BLaER1 treated with 17β-estradiol and CSF1 and Interleukin-3, amounts not matched to agents 10 nM and 100 nM (cell line): ENCODE measurements around the gene SMOC2.
A peak's percentile ranks its signal among the peaks of the same experiment; 100 is the strongest.

ENCODE experiments used
- H3K27ac ChIP-seq, 11 experiments: shearing (Covaris generic); formaldehyde crosslinking; 2 replicates each; pipeline ENCODE4 v1.8.1; 2022
- H3K27me3 ChIP-seq, 11 experiments: shearing (Covaris generic); formaldehyde crosslinking; 2 replicates each; pipeline ENCODE4 v1.8.1; 2022
- H3K36me3 ChIP-seq, 11 experiments: shearing (Covaris generic); formaldehyde crosslinking; 2 replicates each; pipeline ENCODE4 v1.8.1; 2022
- H3K4me1 ChIP-seq, 10 experiments: shearing (Covaris generic); formaldehyde crosslinking; 2 replicates each; pipeline ENCODE4 v1.8.1; 2022
- H3K4me2 ChIP-seq, 11 experiments: shearing (Covaris generic); formaldehyde crosslinking; 2 replicates each; pipeline ENCODE4 v1.8.1; 2022
- H3K4me3 ChIP-seq, 10 experiments: shearing (Covaris generic); formaldehyde crosslinking; 2 replicates each; pipeline ENCODE4 v1.8.1; 2022
- H3K9ac ChIP-seq, 11 experiments: shearing (Covaris generic); formaldehyde crosslinking; 2 replicates each; pipeline ENCODE4 v1.8.1; 2022
- H3K9me3 ChIP-seq, 11 experiments: shearing (Covaris generic); formaldehyde crosslinking; replicated peaks in 1 of 11; 2 replicates each; pipeline ENCODE4 v1.8.1; 2022
- H4K20me1 ChIP-seq, 11 experiments: shearing (Covaris generic); formaldehyde crosslinking; 2 replicates each; pipeline ENCODE4 v1.8.1; 2022
- Cebpa-rat ChIP-seq, 11 experiments: shearing (Covaris generic); IDR thresholded peaks; 2 replicates each; pipeline ENCODE4 v1.8.1; 2022

SMOC2 gene

GRCh38 chr6:168420706-168421105 lies 20.3 kb upstream of the SMOC2 start:
- Histone ChIP-seq H4K20me1 (no peaks in the 10 kb centered on the region; a peak in 1 of 22 replicates), H3K27ac (no peak overlapping the region), H3K4me3 (no peak overlapping the region), H3K27me3 (no peaks in the 10 kb centered on the region), H3K9ac (no peak overlapping the region), H3K9me3 (no peaks in the 10 kb centered on the region), H3K4me1 (no peaks in the 10 kb centered on the region), H3K4me2 (no peak overlapping the region), H3K36me3 (no peaks in the 10 kb centered on the region)
- TF ChIP-seq Cebpa-rat (IDR thresholded peaks at IDR 0.05): no peak

GRCh38 chr6:168427184-168427583 lies 13.8 kb upstream of the SMOC2 start:
- no peak for TF ChIP-seq Cebpa-rat (IDR thresholded peaks at IDR 0.05)
- H4K20me1 ChIP-seq: no peaks in the 10 kb centered on the region
- H3K9me3 ChIP-seq: no peaks in the 10 kb centered on the region
- no peak overlapping the region for H3K4me2 ChIP-seq
- peaks cover 0 to 7% (median 0%) of the 10 kb centered on the region in 10 experiments; a peak in 4 of 20 replicates for H3K4me1 ChIP-seq
- H3K27ac ChIP-seq: no peak overlapping the region
- H3K9ac ChIP-seq: no peak overlapping the region
- H3K4me3 ChIP-seq: no peak overlapping the region
- H3K36me3 ChIP-seq: no peaks in the 10 kb centered on the region
- no peaks in the 10 kb centered on the region for H3K27me3 ChIP-seq

DNA sequence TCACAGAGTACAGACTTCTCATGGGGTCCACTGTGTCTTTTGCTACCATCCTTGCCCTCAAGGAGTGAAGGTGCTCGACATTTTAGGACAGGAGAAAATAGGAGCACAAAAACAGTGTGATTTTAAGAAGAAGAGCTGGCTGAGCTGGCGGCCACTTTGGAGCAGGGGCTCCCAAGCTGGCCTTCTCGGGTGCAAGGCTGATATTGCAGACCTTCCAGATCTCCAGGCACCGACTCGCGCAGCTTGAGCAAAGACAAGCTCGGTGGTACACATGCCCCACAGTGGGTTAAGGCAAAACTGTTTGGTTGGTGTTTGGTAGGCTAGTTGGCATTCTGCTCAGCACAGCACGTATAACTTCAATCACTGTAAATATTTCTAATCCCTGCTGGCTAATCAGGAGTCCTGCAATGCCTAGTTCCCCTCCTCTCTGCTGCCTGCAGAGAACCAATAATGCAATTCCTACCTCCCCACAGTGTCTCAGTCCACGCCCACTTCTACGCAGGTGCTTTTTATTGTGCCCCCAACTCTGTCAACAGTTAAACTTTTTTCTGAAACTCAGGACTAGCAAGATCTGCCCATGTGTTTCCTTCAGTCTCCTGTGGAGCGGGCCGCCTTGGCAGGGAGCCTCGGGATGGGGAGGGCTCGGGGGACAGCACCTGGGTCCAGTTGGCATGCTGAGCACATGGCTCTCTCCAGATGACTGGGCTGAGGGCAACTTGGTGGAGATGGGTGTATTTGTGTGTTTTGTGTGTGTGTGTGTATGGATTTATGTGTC lies 12.7 kb upstream of the SMOC2 start:
- peaks cover 0 to 7% (median 0%) of the 10 kb centered on the region in 10 experiments; a peak in 4 of 20 replicates for H3K4me1 ChIP-seq
- no peak overlapping the region for H3K27ac ChIP-seq
- peak overlapping the region in 3 of 11 experiments; percentile 7 to 17 (median 15); a peak in 1 of 22 replicates for H3K4me2 ChIP-seq
- H3K36me3 ChIP-seq: no peaks in the 10 kb centered on the region
- H3K27me3 ChIP-seq: no peaks in the 10 kb centered on the region
- H3K4me3 ChIP-seq: no peak overlapping the region
- H4K20me1 ChIP-seq: no peaks in the 10 kb centered on the region
- H3K9me3 ChIP-seq: no peaks in the 10 kb centered on the region
- H3K9ac ChIP-seq: no peak overlapping the region
- no peak for TF ChIP-seq Cebpa-rat (IDR thresholded peaks at IDR 0.05)

- TF ChIP-seq Cebpa-rat (IDR thresholded peaks at IDR 0.05): no peak
- H3K27ac ChIP-seq: no peak overlapping the region
- no peaks in the 10 kb centered on the region; a peak in 1 of 22 replicates for H4K20me1 ChIP-seq
- no peak overlapping the region for H3K9ac ChIP-seq
- peaks cover 0 to 7% (median 0%) of the 10 kb centered on the region in 10 experiments; a peak in 4 of 20 replicates for H3K4me1 ChIP-seq
- no peaks in the 10 kb centered on the region for H3K27me3 ChIP-seq
- no peak overlapping the region for H3K4me3 ChIP-seq
- 0 out of 22 replicates have a peak overlapping the region, but pooled peaks of 3 of the 11 experiments have one; percentile 7 to 17 (median 15) for H3K4me2 ChIP-seq
- no peaks in the 10 kb centered on the region for H3K9me3 ChIP-seq
- H3K36me3 ChIP-seq: no peaks in the 10 kb centered on the region
These were observed 12.1 kb upstream of the SMOC2 start for GRCh38 chr6:168428863-168429262.

DNA sequence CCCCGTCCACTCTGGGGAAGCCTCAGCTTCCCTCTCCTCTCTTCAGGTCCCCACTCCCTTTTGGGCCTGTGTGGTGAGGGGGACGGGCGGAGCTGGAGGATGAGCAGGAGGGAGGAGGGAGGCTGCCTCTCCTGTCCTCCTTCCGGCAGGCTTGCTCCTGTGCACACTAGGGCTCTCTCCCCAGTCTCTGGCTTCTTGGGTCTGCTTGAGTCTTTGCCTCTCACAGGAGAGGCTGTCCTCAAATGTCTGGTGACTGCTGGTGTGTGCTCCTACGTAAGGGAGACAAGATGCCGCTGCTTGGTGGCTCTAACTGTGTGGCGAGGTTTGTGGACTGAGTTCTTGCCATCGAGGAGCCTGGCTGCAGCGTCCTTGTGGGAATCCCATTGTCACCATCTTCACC lies 8.8 kb upstream of the SMOC2 start:
- H3K4me3 ChIP-seq: no peak overlapping the region
- no peaks in the 10 kb centered on the region for H3K36me3 ChIP-seq
- H3K27me3 ChIP-seq: no peaks in the 10 kb centered on the region
- H3K9ac ChIP-seq: no peak overlapping the region
- H3K9me3 ChIP-seq: 0 out of 22 replicates have a peak, but pooled peaks cover 0 to 5% (median 0%) of the 10 kb centered on the region in 11 experiments
- no peak overlapping the region for H3K4me2 ChIP-seq
- H4K20me1 ChIP-seq: no peaks in the 10 kb centered on the region; a peak in 1 of 22 replicates
- no peak overlapping the region for H3K27ac ChIP-seq
- no peak for TF ChIP-seq Cebpa-rat (IDR thresholded peaks at IDR 0.05)
- peaks cover 0 to 7% (median 0%) of the 10 kb centered on the region in 10 experiments; a peak in 4 of 20 replicates for H3K4me1 ChIP-seq

DNA sequence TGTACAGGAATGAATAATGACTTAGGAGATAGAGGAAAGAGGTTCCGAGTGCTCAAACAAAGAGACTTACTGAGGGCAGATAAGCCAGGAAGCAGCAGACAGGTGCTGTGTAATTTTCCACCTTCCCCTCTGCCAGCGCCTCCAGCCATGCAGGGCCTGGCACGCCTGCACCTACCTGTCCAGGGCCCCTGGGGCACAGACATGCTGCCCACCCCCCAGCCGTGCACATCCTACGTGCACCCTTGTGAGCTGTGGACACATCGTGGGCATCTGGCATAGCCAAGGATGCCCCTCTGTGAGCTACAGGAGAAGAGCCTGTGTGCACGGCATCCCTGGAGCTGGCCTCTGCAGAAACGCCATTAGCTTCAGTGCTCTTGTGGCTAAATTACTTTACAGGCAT lies 7.1 kb upstream of the SMOC2 start:
- Histone ChIP-seq H3K27ac (no peak overlapping the region), H3K9me3 (0 out of 22 replicates have a peak, but pooled peaks cover 0 to 5% (median 0%) of the 10 kb centered on the region in 11 experiments), H3K36me3 (no peaks in the 10 kb centered on the region), H4K20me1 (no peaks in the 10 kb centered on the region; a peak in 1 of 22 replicates), H3K4me1 (peaks cover 0 to under 1% (median 0%) of the 10 kb centered on the region in 10 experiments; a peak in 1 of 20 replicates), H3K4me3 (no peak overlapping the region), H3K4me2 (no peak overlapping the region), H3K27me3 (peaks cover 2 to 13% (median 12%) of the 10 kb centered on the region in 11 experiments; a peak in 21 of 22 replicates), H3K9ac (no peak overlapping the region)
- no peak for TF ChIP-seq Cebpa-rat (IDR thresholded peaks at IDR 0.05)

- Histone ChIP-seq H3K4me1 (no peaks in the 10 kb centered on the region), H4K20me1 (peaks cover 0 to 2% (median 0%) of the 10 kb centered on the region in 11 experiments; a peak in 1 of 22 replicates), H3K36me3 (no peaks in the 10 kb centered on the region), H3K27ac (no peak overlapping the region), H3K27me3 (peaks cover 9 to 19% (median 18%) of the 10 kb centered on the region in 11 experiments), H3K9ac (no peak overlapping the region), H3K9me3 (0 out of 22 replicates have a peak, but pooled peaks cover 0 to 5% (median 0%) of the 10 kb centered on the region in 11 experiments), H3K4me3 (no peak overlapping the region), H3K4me2 (no peak overlapping the region)
- no peak for TF ChIP-seq Cebpa-rat (IDR thresholded peaks at IDR 0.05)
These were observed 6.5 kb upstream of the SMOC2 start for GRCh38 chr6:168434505-168434904.

GRCh38 chr6:168437751-168438150 lies 3.2 kb upstream of the SMOC2 start:
- Histone ChIP-seq H3K27ac (no peak overlapping the region), H3K9ac (no peak overlapping the region), H3K36me3 (no peaks in the 10 kb centered on the region), H3K4me2 (no peak overlapping the region), H3K27me3 (peaks cover 41 to 51% (median 50%) of the 10 kb centered on the region in 11 experiments), H4K20me1 (peaks cover 0 to 28% (median 8%) of the 10 kb centered on the region in 11 experiments; a peak in 11 of 22 replicates), H3K4me3 (no peak overlapping the region), H3K9me3 (0 out of 22 replicates have a peak, but pooled peaks cover 0 to 5% (median 0%) of the 10 kb centered on the region in 11 experiments), H3K4me1 (peaks cover 7 to 19% (median 13%) of the 10 kb centered on the region in 10 experiments)
- TF ChIP-seq Cebpa-rat (IDR thresholded peaks at IDR 0.05): no peak

DNA sequence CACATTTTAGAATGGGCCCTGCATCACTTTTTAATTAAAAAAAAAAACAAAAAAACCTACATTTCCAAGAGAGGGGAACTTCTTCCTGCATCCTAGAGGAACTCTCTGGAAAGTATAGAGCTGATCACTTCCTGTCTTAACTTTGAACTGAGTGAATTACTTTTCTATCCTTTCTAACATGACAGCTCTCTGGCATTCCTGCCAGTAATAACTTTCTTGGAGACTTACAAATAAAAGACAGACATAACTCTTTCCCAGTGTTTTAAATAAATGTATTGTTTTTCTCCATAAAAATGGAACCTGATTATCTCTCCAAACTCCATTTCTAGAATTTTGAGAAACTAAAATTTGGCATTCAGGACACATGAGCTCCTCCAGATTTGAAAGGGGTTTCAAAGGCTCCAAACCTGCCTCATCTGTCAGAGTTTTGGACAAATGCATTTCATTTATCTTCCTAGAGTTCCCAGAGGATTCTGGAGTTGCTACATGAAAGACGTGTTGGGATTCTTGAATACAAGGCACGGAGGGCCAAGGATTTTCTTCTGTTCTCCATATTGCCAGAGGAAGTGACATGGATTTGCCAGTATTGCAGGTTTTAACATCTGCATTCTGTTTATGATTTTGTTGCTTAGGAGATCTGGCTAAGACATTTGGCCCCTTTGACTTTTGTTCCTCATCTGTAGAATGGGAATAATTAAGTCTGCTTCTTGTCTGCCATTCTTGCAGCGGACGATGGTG lies 2.0 kb upstream of the SMOC2 start:
- no peak overlapping the region for H3K9ac ChIP-seq
- no peaks in the 10 kb centered on the region for H3K36me3 ChIP-seq
- TF ChIP-seq Cebpa-rat (IDR thresholded peaks at IDR 0.05): no peak
- H3K9me3 ChIP-seq: 0 out of 22 replicates have a peak, but pooled peaks cover 0 to 5% (median 0%) of the 10 kb centered on the region in 11 experiments
- H4K20me1 ChIP-seq: peaks cover 0 to 28% (median 8%) of the 10 kb centered on the region in 11 experiments; a peak in 11 of 22 replicates
- no peak overlapping the region for H3K27ac ChIP-seq
- peaks cover 7 to 19% (median 13%) of the 10 kb centered on the region in 10 experiments for H3K4me1 ChIP-seq
- H3K4me3 ChIP-seq: no peak overlapping the region
- peaks cover 51 to 63% (median 62%) of the 10 kb centered on the region in 11 experiments for H3K27me3 ChIP-seq
- no peak overlapping the region for H3K4me2 ChIP-seq
